Activated T-helper 17 cell treated with anti-CD3 and anti-CD28 coated beads, Interleukin-2, amount 50 U/mL, for 72 hours (primary cell): ENCODE data around the gene C1QTNF4. TPM values are rescaled to one million over a fixed set of nuclear protein-coding genes. Genes with fewer than 3 reads are reported as not detected.
"Not testable (repeated sequence)": the region's sequence is repeated elsewhere in the genome, so short reads cannot be mapped to it uniquely, and the experiment has no call there.

Experiments used
- ATAC-seq: fragments of 150-1000 bp; cut with Tn5 transposase; replicated peaks from 2 replicates; pipeline ENCODE4 v1.10.0; 2021; ENCODE audit warnings: mild to moderate bottlenecking, moderate library complexity
- H3K27ac Mint-ChIP-seq: one replicate; pipeline ENCODE4 v1.8.0; 2022; ENCODE audit warnings: mixed read lengths
- H3K27me3 Mint-ChIP-seq: one replicate; pipeline ENCODE4 v1.8.0; 2022; ENCODE audit warnings: mixed read lengths
- H3K36me3 Mint-ChIP-seq: one replicate; pipeline ENCODE4 v1.8.0; 2022; ENCODE audit warnings: low read depth, mild to moderate bottlenecking, mixed read lengths
- H3K4me1 Mint-ChIP-seq: one replicate; pipeline ENCODE4 v1.8.0; 2022; ENCODE audit warnings: mixed read lengths
- H3K4me3 Mint-ChIP-seq: one replicate; pipeline ENCODE4 v1.8.0; 2022; ENCODE audit warnings: mild to moderate bottlenecking, mixed read lengths
- H3K9me3 Mint-ChIP-seq: one replicate; pipeline ENCODE4 v1.8.0; 2022; ENCODE audit warnings: mixed read lengths
- total RNA-seq, 2 donors: library from RNA; stranded (reverse); gene quantifications; one replicate each; pipeline ENCODE4 v1.2.3, GENCODE V29; 2022

The C1QTNF4 gene
- total RNA-seq, 2 donors from 2014 or later: 0.28 to 1.4 TPM

DNA sequence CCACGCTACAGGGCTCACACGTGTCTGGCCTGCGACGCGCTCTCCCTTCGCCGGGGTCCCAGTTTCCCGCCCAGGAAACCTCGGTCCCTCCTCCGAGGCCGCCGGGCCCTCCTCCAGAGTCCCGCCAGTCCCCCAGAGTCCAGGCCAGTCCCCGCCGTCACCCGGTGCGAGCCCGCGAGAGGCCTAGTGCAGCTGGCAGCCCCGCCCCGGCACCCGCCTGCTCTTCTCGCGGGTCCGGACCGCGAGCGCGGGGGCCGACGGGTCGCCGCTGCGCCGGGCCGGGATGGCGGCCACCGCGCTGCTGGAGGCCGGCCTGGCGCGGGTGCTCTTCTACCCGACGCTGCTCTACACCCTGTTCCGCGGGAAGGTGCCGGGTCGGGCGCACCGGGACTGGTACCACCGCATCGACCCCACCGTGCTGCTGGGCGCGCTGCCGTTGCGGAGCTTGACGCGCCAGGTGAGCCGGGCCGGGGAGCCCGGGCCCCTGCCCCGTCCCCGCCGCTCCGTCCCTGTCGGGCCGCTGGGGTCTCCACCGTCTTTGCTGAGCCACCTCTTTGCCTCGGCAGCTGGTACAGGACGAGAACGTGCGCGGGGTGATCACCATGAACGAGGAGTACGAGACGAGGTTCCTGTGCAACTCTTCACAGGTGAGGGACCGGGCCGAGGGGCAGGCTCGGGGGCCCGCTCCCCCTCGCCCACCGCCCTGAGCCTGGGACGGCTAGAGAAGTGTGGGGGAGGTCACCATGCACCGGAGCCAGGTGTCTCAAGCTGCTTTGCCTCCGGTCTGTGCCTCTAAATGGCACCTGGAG, 28.7 kb downstream of the C1QTNF4 start, which contains the start of gene PTPMT1:
Gene PTPMT1 (plus strand): TSS at position 260 of the 809 bp plus-strand sequence. CDS start 24 bp downstream, at position 284.
- peak within 1 kb of the TSS; percentile 82 for H3K27ac Mint-ChIP-seq
- peaks cover 5% of the 10 kb centered on the region for H3K4me1 Mint-ChIP-seq

DNA sequence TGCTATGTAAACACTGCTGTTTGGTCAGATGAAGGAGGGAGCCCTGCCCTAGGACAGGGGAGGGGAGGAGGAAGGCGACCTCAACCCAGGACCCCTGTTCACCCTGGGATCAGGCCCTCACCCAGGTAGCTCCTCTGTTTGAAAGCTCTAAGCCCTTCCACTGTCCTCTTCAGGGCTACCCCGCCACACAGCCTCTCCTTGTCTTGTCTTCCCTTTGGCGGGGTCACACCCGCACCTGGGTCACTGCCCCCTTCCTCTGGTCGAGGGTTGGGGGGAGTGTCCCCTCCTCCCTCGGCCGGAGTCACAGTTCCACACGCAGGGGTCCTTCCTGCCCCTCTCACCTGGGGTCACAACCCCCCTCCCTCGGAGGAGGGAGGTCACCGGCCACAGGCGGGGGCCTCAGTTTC, 29.3 kb downstream of the C1QTNF4 start:
- ATAC-seq: no peak
- Mint-ChIP-seq H3K27ac (peak overlapping the region; percentile 70), H3K4me3 (peak overlapping the region; percentile 83)

More for the DNA sequence above, 28.7 kb downstream of the C1QTNF4 start, which contains the start of gene PTPMT1:
- Mint-ChIP-seq H3K9me3 (no peaks in the 10 kb centered on the region), H3K4me3 (peak within 1 kb of the TSS; percentile 83), H3K36me3 (peaks cover 13% of the 10 kb centered on the region), H3K27me3 (no peaks in the 10 kb centered on the region)
- peak; percentile 91 for ATAC-seq

DNA sequence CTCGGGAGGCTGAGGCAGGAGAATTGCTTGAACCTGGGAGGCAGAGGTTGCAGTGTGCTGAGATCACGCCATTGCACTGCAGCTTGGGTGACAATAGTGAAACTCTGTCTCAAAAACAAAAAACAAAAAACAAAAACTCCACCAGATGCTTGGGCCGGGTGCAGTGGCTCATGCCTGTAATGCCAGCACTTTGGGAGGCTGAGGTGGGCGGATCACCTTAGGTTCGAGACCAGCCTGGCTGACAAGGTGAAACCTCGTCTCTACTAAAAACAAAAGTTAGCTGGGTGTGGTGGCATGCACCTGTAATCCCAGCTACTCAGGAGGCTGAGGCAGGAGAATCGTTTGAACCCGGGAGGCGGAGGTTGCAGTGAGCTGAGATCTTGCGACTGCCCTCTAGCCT, 29.8 kb downstream of the C1QTNF4 start:
- not testable (repeated sequence) for H3K27me3 Mint-ChIP-seq, ATAC-seq, H3K4me1 Mint-ChIP-seq, H3K36me3 Mint-ChIP-seq, H3K9me3 Mint-ChIP-seq
- peak overlapping the region; percentile 83 for H3K4me3 Mint-ChIP-seq
- peak overlapping the region; percentile 70 for H3K27ac Mint-ChIP-seq

More for the DNA sequence above, 29.3 kb downstream of the C1QTNF4 start:
- no peaks in the 10 kb centered on the region for H3K27me3 Mint-ChIP-seq
- peaks cover 5% of the 10 kb centered on the region for H3K4me1 Mint-ChIP-seq
- peaks cover 7% of the 10 kb centered on the region for H3K36me3 Mint-ChIP-seq
- no peaks in the 10 kb centered on the region for H3K9me3 Mint-ChIP-seq

- H3K27me3 Mint-ChIP-seq, H3K9me3 Mint-ChIP-seq, H3K27ac Mint-ChIP-seq, ATAC-seq, H3K36me3 Mint-ChIP-seq, H3K4me3 Mint-ChIP-seq, H3K4me1 Mint-ChIP-seq: not testable (repeated sequence)
Observed at GRCh38 chr11:47562393-47562792, 31.8 kb downstream of the C1QTNF4 start.

- Mint-ChIP-seq H3K4me1 (peaks cover 5% of the 10 kb centered on the region), H3K27me3 (no peaks in the 10 kb centered on the region), H3K27ac (no peak overlapping the region), H3K4me3 (no peak overlapping the region), H3K36me3 (no peaks in the 10 kb centered on the region), H3K9me3 (no peaks in the 10 kb centered on the region)
- ATAC-seq: no peak
Observed at GRCh38 chr11:47560426-47560825, 33.8 kb downstream of the C1QTNF4 start.

DNA sequence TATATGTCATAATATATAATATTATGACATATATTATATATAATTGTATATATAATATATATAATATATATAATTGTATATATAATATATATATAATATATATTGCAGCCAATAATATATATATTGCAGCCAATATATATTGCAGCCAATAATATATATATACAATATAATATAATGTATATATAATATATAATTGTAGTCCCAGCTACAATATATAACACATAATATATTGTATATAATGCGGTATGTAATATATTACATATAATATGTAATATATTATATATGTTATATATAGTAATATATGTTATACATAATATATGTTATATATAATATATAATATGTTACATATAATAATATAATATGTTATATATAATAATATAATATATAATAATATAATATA, 35.5 kb downstream of the C1QTNF4 start:
- Mint-ChIP-seq H3K9me3 (no peaks in the 10 kb centered on the region), H3K4me3 (no peak overlapping the region), H3K27ac (no peak overlapping the region), H3K4me1 (peaks cover 5% of the 10 kb centered on the region), H3K36me3 (no peaks in the 10 kb centered on the region), H3K27me3 (no peaks in the 10 kb centered on the region)
- ATAC-seq: no peak

- H3K36me3 Mint-ChIP-seq, H3K27ac Mint-ChIP-seq, H3K4me1 Mint-ChIP-seq, H3K4me3 Mint-ChIP-seq, H3K9me3 Mint-ChIP-seq, H3K27me3 Mint-ChIP-seq, ATAC-seq: not testable (repeated sequence)
Observed at GRCh38 chr11:47557004-47557403, 37.2 kb downstream of the C1QTNF4 start.

DNA sequence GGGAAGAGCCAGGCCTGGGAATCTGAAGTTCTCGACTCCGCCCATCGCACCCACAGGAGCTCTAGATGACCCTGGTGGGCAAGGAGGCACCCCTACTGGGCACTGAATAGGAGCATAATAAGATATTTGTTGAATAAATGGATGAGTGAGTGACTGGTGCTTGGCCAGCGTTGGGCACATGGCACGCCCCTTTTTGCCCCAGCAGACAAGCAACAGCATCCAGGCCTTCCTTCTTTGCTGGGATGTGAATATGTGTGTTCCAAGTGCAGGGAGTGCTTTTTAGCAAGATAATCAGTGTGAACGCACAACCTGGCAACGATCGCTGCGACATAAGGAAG, 40.8 kb downstream of the C1QTNF4 start:
- H3K4me3 Mint-ChIP-seq: peak overlapping the region; percentile 99
- H3K27ac Mint-ChIP-seq: peak overlapping the region; percentile 78
- no peaks in the 10 kb centered on the region for H3K27me3 Mint-ChIP-seq
- no peaks in the 10 kb centered on the region for H3K9me3 Mint-ChIP-seq
- peaks cover 38% of the 10 kb centered on the region for H3K36me3 Mint-ChIP-seq
- peaks cover 24% of the 10 kb centered on the region for H3K4me1 Mint-ChIP-seq
- peak; percentile 27 for ATAC-seq

DNA sequence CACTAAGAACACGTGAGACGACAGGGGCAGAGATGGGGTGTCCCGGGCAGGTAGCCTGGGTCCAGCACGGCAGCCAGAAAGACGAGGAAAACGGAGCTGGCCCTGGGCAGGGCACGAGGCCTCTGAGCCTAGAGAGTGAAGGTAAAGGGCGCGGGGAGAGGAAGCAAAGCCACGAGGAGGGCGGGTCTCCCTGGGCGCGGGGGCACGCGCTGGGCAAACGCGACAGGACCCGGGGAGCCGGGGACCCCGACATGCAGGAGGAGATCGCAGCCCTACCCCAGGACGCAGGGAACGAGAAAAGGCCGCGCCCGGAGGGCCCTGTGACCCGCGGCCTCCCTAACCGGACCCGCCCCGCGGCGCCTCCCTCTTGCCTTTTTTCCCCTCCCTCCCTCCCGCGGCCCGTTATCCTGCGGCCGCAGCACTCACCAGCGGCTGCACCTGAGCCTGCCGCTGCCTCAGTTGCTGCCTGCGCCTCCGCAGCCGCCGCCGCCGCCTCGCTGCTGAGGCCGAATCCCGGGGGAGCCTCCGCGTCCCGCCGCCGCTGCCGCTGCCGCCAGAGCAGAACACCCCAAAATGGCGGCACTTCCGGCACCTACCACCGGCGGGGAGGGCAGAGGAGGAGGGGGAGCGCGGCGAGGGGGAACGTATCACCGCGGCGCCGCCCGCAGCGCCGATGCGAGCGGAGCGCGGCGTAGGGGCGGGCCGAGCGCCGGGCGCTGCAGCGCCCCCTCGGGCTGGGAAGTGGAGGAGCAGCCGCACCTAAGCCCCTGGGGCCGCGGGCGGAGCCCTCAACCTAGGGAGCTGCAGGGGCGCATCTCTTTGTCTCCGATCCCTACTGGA, 41.4 kb downstream of the C1QTNF4 start, which contains the start of gene CELF1:
Gene CELF1 (minus strand): TSS at position 567 of the 840 bp plus-strand sequence. CDS start 53,609 bp downstream, outside the sequence.
- Mint-ChIP-seq H3K9me3 (no peaks in the 10 kb centered on the region), H3K27me3 (no peaks in the 10 kb centered on the region)

GRCh38 chr11:47552056-47552565, 42.1 kb downstream of the C1QTNF4 start:
- H3K27ac Mint-ChIP-seq: peak overlapping the region; percentile 97
- H3K9me3 Mint-ChIP-seq: no peaks in the 10 kb centered on the region
- peaks cover 27% of the 10 kb centered on the region for H3K4me1 Mint-ChIP-seq
- ATAC-seq: peak; percentile 17
- H3K27me3 Mint-ChIP-seq: no peaks in the 10 kb centered on the region
- peak overlapping the region; percentile 99 for H3K4me3 Mint-ChIP-seq
- H3K36me3 Mint-ChIP-seq: peaks cover 51% of the 10 kb centered on the region

More for the DNA sequence above, 41.4 kb downstream of the C1QTNF4 start, which contains the start of gene CELF1:
- Mint-ChIP-seq H3K36me3 (peaks cover 44% of the 10 kb centered on the region), H3K4me3 (peak within 1 kb of the TSS; percentile 99), H3K27ac (peak within 1 kb of the TSS; percentile 97), H3K4me1 (peaks cover 24% of the 10 kb centered on the region)
- peak; percentile 96 for ATAC-seq

GRCh38 chr11:47551086-47551485, 43.1 kb downstream of the C1QTNF4 start:
- ATAC-seq: no peak
- no peaks in the 10 kb centered on the region for H3K9me3 Mint-ChIP-seq
- peaks cover 30% of the 10 kb centered on the region for H3K4me1 Mint-ChIP-seq
- no peaks in the 10 kb centered on the region for H3K27me3 Mint-ChIP-seq
- H3K27ac Mint-ChIP-seq: peak overlapping the region; percentile 97
- H3K36me3 Mint-ChIP-seq: peaks cover 61% of the 10 kb centered on the region
- peak overlapping the region; percentile 99 for H3K4me3 Mint-ChIP-seq

DNA sequence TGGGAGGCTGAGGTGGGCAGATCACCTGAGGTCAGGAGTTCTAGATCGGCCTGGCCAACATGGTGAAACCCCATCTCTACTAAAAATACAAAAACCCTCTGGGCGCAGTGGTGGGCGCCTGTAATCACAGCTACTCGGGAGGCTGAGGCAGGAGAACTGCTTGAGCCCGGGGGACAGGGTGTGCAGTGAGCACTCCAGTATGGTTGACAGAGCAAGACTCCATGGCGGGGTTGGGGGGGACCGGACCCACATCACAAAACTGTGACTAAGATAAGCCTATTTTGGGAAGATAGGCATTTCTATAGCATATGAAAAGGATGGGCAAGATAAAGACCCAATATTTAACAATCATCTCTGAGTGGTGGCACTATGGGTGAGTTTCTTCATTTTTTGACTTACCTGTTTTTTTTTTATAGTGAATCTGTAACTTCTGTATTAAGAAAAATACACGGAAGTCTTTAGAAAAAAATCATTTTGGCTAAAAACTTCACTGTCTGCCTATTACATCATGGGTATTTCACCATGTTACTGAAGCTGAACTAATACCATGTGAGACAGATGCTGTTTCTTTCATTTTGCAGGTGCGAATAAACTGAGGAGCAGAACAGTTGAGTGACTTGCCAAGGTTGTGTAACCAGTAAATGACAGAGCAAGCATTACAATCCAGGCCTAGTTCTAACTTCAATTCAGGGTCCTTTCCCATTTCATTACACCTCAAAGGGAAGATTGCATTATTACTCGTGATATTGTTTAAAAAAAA, 43.7 kb downstream of the C1QTNF4 start:
- Mint-ChIP-seq H3K36me3 (peaks cover 65% of the 10 kb centered on the region), H3K27ac (peak overlapping the region; percentile 97), H3K9me3 (no peaks in the 10 kb centered on the region), H3K4me1 (peaks cover 30% of the 10 kb centered on the region), H3K27me3 (no peaks in the 10 kb centered on the region), H3K4me3 (peak overlapping the region; percentile 99)
- no peak for ATAC-seq

DNA sequence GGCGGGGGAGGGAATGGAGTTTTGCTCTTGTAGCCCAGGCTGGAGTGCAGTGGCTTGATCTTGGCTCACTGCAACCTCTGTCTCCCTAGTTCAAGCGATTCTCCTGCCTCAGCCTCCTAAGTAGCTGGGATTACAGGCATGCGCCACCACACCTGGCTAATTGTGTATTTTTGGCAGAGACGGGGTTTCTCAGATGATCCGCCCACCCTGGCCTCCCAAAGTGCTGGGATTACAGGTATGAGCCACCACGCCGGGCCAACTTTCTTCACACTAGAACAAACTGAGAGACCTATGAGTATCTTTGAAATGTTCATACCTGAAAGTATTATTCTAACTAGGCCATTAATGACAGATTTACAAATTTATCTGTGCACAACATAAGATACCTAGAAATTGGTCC, 47.9 kb downstream of the C1QTNF4 start:
- H3K4me3 Mint-ChIP-seq: not testable (repeated sequence)
- H3K36me3 Mint-ChIP-seq: peaks cover 73% of the 10 kb centered on the region

DNA sequence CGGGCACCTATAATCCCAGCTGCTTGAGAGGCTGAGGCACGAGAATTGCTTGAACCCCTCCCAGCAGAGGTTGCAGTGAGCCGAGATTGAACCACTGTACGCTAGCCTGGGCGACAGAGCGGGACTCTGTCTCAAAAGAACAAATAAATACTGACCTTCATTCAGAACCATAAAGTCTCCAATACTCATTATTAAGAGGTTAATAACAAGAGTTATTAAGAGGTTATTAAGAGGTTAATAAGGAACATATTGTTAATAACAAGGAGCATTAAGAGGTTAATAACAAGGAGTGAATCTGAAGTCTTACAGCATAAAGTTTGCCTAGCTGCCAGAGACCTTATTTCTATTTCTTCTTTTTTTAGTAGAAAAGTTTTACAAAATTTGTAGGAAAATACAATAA, 48.9 kb downstream of the C1QTNF4 start:
- no peak for ATAC-seq
- Mint-ChIP-seq H3K9me3 (no peaks in the 10 kb centered on the region), H3K27me3 (no peaks in the 10 kb centered on the region), H3K27ac (no peak overlapping the region), H3K4me1 (peaks cover 27% of the 10 kb centered on the region), H3K4me3 (no peak overlapping the region), H3K36me3 (peaks cover 71% of the 10 kb centered on the region)

More for the DNA sequence above, 47.9 kb downstream of the C1QTNF4 start:
- H3K27me3 Mint-ChIP-seq, H3K9me3 Mint-ChIP-seq, H3K27ac Mint-ChIP-seq, ATAC-seq: not testable (repeated sequence)
- peaks cover 29% of the 10 kb centered on the region for H3K4me1 Mint-ChIP-seq
